Measurements from ENCODE around the gene LIPE.

LIPE gene

DNA sequence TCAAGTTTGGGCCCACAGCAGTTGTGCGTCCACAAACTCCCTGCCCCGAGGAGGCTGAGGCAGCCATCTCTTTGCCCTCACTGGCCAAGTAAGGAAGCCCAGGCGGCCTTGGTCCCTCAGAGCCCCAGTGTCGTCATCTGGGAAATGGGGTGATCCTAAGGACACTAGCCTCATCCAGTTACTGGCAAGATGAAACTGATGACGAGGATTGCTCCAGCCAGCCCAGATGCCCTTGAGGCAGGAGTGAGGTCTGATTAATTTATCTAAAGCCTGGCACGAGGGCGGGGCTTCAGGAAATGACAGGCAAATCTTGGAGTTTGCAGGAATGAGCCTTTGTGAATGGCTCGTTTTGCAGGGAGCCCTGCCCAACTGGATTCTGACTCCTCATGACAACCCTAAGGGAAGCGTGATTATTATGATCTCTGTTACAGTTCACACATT lies 5.6 kb downstream of the LIPE start:
- peak overlapping the region; percentile 80 for H3K27ac ChIP-seq
- TF ChIP-seq, protein P1, sequence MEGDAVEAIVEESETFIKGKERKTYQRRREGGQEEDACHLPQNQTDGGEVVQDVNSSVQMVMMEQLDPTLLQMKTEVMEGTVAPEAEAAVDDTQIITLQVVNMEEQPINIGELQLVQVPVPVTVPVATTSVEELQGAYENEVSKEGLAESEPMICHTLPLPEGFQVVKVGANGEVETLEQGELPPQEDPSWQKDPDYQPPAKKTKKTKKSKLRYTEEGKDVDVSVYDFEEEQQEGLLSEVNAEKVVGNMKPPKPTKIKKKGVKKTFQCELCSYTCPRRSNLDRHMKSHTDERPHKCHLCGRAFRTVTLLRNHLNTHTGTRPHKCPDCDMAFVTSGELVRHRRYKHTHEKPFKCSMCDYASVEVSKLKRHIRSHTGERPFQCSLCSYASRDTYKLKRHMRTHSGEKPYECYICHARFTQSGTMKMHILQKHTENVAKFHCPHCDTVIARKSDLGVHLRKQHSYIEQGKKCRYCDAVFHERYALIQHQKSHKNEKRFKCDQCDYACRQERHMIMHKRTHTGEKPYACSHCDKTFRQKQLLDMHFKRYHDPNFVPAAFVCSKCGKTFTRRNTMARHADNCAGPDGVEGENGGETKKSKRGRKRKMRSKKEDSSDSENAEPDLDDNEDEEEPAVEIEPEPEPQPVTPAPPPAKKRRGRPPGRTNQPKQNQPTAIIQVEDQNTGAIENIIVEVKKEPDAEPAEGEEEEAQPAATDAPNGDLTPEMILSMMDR (conservative IDR thresholded peaks at IDR 0.05), result no peak

DNA sequence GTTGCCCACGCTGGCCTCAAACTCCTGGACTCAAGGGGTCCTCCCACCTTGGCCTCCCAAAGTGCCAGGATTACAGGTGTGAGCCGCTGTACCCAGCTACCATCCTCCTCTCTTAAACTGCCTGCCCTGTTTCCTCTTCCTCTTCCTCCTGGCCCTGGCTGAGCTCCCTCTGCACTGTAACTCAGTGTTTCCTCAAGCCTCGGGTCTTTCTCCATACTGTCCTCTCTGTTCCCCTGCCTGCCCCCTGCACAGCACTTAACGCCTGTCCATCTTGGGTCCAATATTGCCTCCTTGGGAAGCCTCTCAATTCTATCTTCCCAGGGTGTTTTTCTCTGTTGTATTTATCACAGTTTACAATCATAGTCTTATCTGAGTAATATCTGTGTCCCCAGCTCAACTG lies 6.1 kb downstream of the LIPE start:
- TF ChIP-seq, protein P1 (conservative IDR thresholded peaks at IDR 0.05), result no peak
- H3K27ac ChIP-seq, result peak overlapping the region; percentile 80

DNA sequence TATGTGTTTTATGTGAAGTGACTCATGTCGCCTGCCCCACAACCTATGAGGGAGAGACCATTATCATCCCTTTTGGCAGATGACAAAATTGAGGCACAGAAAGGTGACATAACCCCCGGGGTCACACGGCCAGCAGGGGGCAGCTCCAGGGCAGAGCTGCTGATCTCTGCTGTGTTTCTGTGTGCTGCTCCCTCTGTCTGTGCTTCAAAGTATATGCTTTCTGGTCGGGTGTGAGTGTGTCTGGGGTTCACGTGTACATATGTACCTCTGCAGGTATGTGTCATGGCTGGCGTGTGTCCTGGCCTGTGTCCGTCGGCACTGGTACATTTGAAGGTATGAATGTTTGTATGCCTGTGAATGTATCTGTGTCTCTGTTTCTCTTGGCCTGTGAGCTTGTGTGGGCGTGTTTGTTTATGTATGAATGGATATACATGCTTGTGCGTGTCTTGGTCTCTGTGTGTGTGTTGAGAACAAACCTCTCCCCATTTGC lies 7.1 kb downstream of the LIPE start:
- peak overlapping the region; percentile 80 for H3K27ac ChIP-seq
- TF ChIP-seq, protein P1 (conservative IDR thresholded peaks at IDR 0.05), result peak; percentile 79

DNA sequence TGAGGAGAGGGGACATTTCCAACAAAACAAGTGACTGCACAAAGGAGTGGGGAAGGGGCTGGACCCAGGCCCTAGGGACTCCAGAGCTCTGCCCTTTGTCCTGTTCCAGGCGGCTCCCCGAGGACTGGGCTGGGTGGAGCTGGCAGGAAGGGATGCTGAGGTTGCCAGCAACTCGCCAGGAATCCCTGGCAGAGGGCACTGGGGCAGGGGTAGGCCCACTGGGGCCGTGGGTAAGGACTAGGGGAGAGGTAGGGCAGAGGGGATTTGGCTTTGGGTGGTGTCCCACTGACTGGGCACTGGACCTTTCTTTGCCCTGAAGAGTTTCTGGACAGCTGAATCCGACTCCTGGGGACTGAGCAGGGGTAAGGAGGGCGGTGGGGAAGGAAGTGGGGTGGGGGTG lies 7.9 kb downstream of the LIPE start:
- no peak overlapping the region for H3K27ac ChIP-seq
- TF ChIP-seq, protein P1 (conservative IDR thresholded peaks at IDR 0.05), result no peak

DNA sequence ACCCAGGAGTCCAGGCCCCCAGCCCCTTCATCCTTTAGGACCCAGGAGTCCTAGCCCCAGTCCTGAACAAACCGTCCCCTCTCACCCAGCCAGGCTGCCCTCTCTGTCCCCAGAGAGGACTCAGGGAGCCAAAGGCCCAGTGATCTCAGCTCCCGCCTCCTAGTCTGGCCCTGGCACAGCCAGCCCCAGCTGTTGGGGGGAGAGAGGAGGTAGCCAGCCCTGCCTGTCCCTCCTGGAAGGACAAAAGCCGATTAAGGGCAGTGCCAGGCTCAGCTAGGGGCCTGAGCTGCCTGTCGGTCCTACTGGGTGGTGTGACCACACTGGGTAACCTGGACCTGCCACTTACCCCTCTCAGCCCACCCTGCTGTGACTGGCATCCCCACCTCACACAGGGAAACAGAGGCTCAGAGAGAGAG lies 14.5 kb downstream of the LIPE start:
- TF ChIP-seq, protein P1 (conservative IDR thresholded peaks at IDR 0.05), result no peak
- H3K27ac ChIP-seq, result peak overlapping the region; percentile 20; the same call in 1 of the 2 replicates

DNA sequence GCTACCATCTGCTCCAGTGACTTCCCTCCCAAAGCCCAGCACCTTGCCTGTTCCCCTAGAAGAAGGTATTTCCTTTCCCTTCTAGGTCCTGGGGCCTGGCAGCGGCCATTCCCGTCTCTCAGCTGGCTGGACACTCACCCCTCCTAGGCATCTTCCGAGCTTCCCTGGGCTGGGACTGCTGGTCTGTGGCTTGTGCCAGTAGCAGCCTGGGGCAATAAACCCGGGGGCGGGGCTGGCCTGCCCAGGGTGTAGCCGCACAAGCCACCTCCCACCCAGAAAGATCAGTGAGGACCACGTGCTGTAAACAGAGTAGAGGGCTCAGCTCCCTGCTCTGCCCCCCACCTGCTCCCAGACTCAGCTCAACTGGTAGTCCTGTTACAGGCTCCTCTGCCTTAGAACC lies 15.0 kb downstream of the LIPE start:
- H3K27ac ChIP-seq, result peak overlapping the region; percentile 20; the same call in 1 of the 2 replicates
- TF ChIP-seq, protein P1 (conservative IDR thresholded peaks at IDR 0.05), result no peak

DNA sequence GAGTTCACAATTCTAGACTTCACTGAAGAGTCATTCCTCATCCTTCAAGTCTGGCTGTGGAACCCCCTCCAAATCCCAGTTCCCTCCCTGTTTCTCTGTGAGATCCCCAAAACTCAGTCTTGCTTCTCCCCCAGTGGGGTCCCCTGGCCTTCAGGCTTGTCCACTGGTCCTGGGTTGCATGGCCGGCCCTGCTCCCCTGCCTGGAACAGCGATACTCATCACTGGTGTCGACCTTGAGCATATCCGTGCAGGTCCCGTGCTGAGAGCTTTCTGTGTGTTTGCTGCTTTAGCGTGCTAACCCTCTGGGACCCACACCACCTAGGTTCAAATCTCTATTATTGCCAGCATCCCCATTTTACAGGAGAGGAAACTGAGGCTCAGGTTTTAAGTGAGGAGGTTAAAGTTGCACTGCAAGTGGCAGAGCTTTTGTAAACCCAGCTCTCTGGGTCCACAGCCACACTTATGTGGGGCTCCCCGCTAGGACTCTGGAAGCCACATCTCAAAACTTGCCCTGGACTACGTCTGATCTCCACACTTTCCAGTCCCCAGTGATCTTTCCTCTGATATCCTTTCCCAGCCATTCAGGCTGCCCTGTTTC lies 15.5 kb downstream of the LIPE start:
- TF ChIP-seq, protein P1 (conservative IDR thresholded peaks at IDR 0.05), result no peak
- H3K27ac ChIP-seq, result peak overlapping the region; percentile 20; the same call in 1 of the 2 replicates
